ENCODE data around the gene ZC3H18. TPM values are rescaled to one million over a fixed set of nuclear protein-coding genes. Genes with fewer than 3 reads are reported as not detected.

The ZC3H18 gene
- total RNA-seq, 1 donor from 2014 or later: 21.3 TPM

DNA sequence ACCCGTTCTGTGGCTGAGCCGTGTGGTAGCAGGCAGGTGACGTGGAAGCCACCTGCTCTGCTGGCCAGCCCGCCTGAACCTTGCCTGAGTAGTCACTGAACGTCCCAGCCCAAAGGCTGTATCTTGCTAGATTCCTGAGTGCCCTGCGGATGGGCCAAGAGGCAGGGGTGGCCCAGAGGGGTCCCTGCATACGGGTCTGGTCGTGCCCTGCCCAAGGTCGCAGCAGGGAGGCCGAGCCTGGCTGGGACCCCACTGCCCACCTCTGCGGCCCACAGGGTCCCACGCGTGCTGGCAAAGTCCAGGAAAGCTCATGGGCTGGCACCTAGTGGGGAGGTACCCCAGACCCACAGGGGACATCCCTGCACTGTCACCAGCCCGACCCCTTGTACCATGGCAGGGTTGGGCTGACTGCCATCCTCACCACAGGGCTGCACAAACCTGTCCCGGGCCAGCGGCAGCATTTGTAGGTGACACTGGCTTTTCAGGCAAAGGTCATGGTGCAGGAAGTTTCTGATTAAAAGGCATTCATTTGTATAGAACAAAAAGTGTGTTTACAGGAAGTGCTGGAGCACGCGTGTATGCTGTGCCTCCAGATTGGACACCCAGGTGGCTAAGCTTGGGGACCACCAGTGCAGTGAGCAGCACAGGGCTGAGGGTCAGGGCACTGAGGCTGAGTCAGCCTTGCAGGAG, 45.1 kb upstream of the ZC3H18 start:
- Histone ChIP-seq H3K27me3 (ENCODE audit: low read depth) (no peaks in the 10 kb centered on the region), H3K4me1 (peaks cover 39% of the 10 kb centered on the region)

DNA sequence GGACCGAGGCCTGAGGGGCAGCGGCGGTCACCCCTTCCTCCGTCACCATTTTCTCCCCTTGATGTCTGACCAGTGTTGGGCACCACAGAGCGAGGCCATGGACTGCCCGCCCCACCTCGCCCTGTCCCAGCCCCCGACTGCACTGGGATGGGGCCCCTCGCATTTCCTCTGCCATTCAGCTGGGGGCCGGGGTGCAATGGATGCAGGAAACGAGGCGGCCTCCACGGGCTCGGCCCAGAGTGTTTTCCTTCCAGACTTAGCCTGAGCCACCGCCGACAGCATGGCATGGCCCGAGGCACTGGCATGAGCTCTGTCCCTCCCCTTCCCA, 44.6 kb upstream of the ZC3H18 start:
- Histone ChIP-seq H3K27me3 (ENCODE audit: low read depth) (no peaks in the 10 kb centered on the region), H3K27ac (replicated peaks) (no peak overlapping the region), H3K4me1 (peaks cover 39% of the 10 kb centered on the region), H3K9me3 (replicated peaks) (no peaks in the 10 kb centered on the region), H3K4me3 (no peak overlapping the region), H3K36me3 (no peaks in the 10 kb centered on the region)
- intact Hi-C loops (cut with micrococcal nuclease): loop anchor here (5.0 kb wide), 1 partner anchor 83 kb away; no protein-coding TSS in a partner anchor
- TF ChIP-seq, protein P1, sequence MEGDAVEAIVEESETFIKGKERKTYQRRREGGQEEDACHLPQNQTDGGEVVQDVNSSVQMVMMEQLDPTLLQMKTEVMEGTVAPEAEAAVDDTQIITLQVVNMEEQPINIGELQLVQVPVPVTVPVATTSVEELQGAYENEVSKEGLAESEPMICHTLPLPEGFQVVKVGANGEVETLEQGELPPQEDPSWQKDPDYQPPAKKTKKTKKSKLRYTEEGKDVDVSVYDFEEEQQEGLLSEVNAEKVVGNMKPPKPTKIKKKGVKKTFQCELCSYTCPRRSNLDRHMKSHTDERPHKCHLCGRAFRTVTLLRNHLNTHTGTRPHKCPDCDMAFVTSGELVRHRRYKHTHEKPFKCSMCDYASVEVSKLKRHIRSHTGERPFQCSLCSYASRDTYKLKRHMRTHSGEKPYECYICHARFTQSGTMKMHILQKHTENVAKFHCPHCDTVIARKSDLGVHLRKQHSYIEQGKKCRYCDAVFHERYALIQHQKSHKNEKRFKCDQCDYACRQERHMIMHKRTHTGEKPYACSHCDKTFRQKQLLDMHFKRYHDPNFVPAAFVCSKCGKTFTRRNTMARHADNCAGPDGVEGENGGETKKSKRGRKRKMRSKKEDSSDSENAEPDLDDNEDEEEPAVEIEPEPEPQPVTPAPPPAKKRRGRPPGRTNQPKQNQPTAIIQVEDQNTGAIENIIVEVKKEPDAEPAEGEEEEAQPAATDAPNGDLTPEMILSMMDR (IDR thresholded peaks at IDR 0.05; ENCODE audit: borderline replicate concordance): no peak
- no peak for DNase-seq

More for the DNA sequence above, 45.1 kb upstream of the ZC3H18 start:
- Histone ChIP-seq H3K9me3 (replicated peaks) (no peaks in the 10 kb centered on the region), H3K4me3 (no peak overlapping the region), H3K36me3 (no peaks in the 10 kb centered on the region), H3K27ac (replicated peaks) (no peak overlapping the region)
- intact Hi-C loops (cut with micrococcal nuclease): loop anchor here (5.0 kb wide), 1 partner anchor 83 kb away; no protein-coding TSS in a partner anchor
- TF ChIP-seq, protein P1 (IDR thresholded peaks at IDR 0.05; ENCODE audit: borderline replicate concordance): no peak
- DNase-seq: no peak

DNA sequence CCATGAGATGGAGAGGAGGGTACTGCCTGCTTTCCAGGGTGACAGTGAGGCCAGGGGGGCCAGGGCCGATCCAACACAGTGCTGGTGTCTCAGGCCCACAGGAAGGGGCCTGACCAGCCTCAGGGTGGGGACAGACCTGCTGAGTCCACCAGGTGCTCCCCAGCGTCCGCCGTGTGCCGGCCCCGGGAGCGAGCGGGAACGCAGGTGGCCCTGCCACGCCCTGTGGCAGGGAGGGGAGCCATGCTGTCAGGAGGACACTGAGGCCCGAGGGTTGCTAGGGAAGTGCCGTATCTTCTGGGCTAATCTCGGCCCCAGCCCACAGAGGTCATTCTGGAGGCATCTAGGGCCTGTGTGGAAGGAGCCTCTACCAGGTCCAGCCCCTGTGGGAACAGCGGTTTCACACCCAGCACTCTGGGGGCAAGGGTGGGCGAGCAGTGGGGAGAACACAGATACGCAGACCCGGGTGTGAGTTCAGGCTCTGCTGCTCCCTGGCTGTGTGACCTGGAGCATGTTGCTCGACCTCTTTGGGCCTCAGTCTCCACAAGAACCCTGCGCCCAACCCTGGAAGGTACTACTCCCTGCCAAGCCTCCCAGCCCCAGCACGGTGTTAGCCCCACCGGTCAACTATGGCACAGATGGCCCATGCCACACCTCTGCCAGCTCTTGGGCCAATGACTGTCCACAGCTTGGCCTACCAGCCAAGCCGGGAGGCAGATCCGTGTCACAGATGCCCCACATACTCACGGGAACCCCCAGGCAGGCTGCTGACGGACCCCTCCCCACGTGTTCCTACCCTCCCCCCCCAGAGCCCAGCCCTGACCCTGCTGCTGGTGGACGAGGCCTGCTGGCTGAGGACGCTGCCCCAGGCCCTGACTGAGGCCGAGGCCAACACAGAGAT, 43.9 kb upstream of the ZC3H18 start:
- TF ChIP-seq, protein P1 (IDR thresholded peaks at IDR 0.05; ENCODE audit: borderline replicate concordance): no peak
- no peak overlapping the region for H3K27ac ChIP-seq (replicated peaks)
- no peak for DNase-seq
- no peaks in the 10 kb centered on the region for H3K36me3 ChIP-seq
- no peaks in the 10 kb centered on the region for H3K27me3 ChIP-seq (ENCODE audit: low read depth)
- no peaks in the 10 kb centered on the region for H3K9me3 ChIP-seq (replicated peaks)
- peaks cover 39% of the 10 kb centered on the region for H3K4me1 ChIP-seq
- no peak overlapping the region for H3K4me3 ChIP-seq
- intact Hi-C loops (cut with micrococcal nuclease): loop anchor here (5.0 kb wide), 1 partner anchor 84 kb away; no protein-coding TSS in a partner anchor

DNA sequence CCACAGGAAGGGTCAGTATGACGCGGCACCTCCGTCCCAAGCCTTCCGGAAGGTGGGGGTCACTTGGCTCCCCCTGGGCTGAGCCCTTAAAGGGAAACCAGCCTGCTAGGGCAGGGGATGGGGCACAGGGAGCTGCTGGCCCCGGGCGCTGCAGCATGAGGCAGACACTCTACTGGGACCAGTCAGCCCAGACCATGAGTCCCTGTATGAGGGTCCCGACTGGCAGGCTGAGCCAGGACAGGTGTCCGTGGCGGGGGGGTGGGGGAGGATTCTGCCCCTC, 43.4 kb upstream of the ZC3H18 start:
- H3K36me3 ChIP-seq: no peaks in the 10 kb centered on the region
- H3K27ac ChIP-seq (replicated peaks): no peak overlapping the region
- no peaks in the 10 kb centered on the region for H3K9me3 ChIP-seq (replicated peaks)
- H3K4me1 ChIP-seq: peaks cover 39% of the 10 kb centered on the region
- H3K4me3 ChIP-seq: no peak overlapping the region
- TF ChIP-seq, protein P1 (IDR thresholded peaks at IDR 0.05; ENCODE audit: borderline replicate concordance): no peak
- DNase-seq: no peak
- intact Hi-C loops (cut with micrococcal nuclease): loop anchor here (5.0 kb wide), 1 partner anchor 85 kb away; no protein-coding TSS in a partner anchor
- no peaks in the 10 kb centered on the region for H3K27me3 ChIP-seq (ENCODE audit: low read depth)

DNA sequence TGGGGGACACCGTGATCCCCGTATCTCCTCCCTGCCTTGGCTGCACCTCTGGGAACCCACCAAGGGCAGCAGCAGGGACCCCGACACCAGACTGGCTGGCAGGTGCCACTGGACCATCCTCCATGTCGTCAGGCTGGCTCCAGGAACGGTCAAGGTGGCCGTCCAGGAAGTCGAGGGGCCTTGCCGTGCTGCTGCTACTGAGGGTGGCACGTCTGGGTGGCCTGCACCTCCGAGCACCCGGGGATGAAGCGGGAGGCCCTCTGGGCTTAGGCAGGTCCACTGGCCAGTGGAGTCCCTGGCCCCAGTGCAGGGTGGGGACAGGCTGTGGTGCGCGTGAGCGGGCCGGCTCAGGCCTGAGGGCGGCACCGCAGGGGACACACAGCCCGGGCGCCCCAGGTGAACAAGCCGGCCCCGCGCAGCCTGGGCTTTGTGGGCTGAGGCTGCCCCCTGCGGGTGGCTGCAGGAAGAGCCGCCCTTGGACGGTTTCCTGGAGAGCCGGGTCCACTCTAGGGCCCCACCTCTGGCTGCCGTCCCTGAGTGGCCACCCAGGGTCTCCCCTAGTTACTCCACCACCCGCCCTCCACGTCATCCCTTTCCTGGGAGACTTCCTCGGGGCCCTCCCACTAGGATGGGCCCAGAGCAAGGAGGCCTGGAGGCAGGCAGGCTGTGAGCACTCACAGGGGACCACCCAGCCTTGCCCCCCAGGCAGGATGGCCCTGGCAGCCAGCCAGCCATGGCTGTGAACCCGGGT, 42.8 kb upstream of the ZC3H18 start:
- H3K9me3 ChIP-seq (replicated peaks): no peaks in the 10 kb centered on the region
- TF ChIP-seq, protein P1 (IDR thresholded peaks at IDR 0.05; ENCODE audit: borderline replicate concordance): peak; percentile 96
- DNase-seq: peak; percentile 68
- H3K4me1 ChIP-seq: peaks cover 39% of the 10 kb centered on the region
- no peak overlapping the region for H3K4me3 ChIP-seq
- intact Hi-C loops (cut with micrococcal nuclease): loop anchor here (5.0 kb wide), 1 partner anchor 85 kb away; no protein-coding TSS in a partner anchor
- H3K27me3 ChIP-seq (ENCODE audit: low read depth): no peaks in the 10 kb centered on the region
- no peak overlapping the region for H3K27ac ChIP-seq (replicated peaks)
- no peaks in the 10 kb centered on the region for H3K36me3 ChIP-seq

Measured in left ventricle myocardium inferior (tissue), 1 donor.